GM12801 (cell line): Measurements from ENCODE around the gene FAM209B.

Source experiments
- TF ChIP-seq, protein P1 (sequence below): IDR thresholded peaks from one replicate; pipeline ENCODE4 v1.5.1; 2011; ENCODE audit warnings: control low read depth; ENCODE audit not compliant: insufficient read length; ENCODE audit errors: extremely low read depth

The FAM209B gene

GRCh38 chr20:56540415-56540814 lies 7.4 kb downstream of the FAM209B start:
- TF ChIP-seq, protein P1, sequence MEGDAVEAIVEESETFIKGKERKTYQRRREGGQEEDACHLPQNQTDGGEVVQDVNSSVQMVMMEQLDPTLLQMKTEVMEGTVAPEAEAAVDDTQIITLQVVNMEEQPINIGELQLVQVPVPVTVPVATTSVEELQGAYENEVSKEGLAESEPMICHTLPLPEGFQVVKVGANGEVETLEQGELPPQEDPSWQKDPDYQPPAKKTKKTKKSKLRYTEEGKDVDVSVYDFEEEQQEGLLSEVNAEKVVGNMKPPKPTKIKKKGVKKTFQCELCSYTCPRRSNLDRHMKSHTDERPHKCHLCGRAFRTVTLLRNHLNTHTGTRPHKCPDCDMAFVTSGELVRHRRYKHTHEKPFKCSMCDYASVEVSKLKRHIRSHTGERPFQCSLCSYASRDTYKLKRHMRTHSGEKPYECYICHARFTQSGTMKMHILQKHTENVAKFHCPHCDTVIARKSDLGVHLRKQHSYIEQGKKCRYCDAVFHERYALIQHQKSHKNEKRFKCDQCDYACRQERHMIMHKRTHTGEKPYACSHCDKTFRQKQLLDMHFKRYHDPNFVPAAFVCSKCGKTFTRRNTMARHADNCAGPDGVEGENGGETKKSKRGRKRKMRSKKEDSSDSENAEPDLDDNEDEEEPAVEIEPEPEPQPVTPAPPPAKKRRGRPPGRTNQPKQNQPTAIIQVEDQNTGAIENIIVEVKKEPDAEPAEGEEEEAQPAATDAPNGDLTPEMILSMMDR, result no peak

GRCh38 chr20:56542489-56543030 lies 9.5 kb downstream of the FAM209B start:
- TF ChIP-seq, protein P1, result no peak

DNA sequence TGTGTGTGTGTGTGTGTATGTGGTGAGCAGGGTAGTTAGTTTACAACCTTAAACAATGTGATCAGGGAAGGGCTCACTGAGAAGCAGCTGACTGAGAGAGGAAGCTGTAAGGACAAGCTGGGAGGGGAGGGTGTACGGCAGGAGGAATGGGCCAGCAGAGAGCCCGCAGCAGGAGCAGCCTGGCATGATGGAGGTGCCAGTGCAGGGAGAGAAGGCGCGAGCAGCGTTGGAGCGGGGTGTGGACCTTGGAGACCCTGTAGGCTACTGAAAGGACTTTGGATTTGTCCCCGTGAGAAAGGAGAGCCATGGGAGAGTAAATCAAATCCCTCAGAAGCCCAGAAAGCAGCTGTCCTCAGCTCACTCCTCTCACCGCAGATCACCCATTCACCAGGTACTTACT lies 18.5 kb downstream of the FAM209B start:
- TF ChIP-seq, protein P1, result no peak

DNA sequence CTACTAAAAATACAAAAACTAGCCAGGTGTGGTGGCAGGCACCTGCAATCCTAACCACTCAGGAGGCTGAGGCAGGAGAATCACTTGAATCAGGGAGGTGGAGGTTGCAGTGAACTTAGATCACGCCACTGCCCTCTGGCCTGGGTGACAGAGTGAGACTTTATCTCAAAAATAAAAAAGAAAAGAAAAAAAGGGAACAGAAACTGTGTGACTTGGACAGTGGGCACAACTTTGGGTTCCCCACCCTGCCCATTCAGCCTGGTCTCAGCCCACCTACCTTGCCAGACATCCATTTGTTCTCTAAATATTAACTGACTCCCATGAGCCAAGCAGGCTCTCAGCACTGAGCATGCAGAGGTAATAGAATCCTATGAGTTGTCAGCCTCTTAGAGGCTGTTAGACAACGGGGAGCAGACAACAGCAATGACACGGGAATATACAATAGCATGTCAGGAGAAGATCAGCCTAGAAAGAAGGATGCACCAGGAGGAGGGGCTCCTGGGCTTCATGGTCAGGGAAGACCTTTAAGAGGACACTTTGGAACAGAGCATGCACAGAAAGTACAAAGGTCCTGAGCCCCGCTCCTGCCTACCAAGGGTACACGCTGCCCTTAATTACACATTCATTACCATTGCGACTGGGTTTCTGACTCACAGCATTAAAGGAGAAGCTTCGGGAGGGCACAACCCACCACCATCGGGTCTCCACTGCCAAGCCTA lies 20.0 kb downstream of the FAM209B start:
- TF ChIP-seq, protein P1, result no peak

DNA sequence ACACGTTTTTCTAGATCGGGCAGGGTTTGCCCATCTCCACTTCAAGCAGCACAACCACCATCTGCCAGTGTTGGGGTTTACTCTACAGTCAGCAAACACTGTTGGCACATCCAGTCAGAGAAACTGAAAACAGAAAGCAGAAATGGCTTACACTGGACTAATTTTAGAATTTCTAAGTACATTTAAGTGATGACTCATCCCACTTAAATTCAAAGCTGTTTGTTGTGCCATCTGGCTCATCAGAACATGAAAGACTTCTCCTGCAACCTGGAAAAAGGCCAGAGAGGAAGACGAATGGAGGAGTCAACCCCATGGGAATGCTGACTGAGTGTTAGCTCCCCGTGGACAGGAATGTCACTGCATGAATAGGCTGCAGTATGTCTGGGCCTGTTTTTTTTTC lies 21.8 kb downstream of the FAM209B start:
- TF ChIP-seq, protein P1, result no peak

GRCh38 chr20:56558968-56559367 lies 25.9 kb downstream of the FAM209B start:
- TF ChIP-seq, protein P1, result no peak

GRCh38 chr20:56565511-56565910 lies 32.5 kb downstream of the FAM209B start:
- TF ChIP-seq, protein P1, result no peak
